Stimulated activated CD8-positive, alpha-beta memory T cell treated with anti-CD3 and anti-CD28 coated beads, Interleukin-15, amount 100 ng/mL, for 4 hours (primary cell): ENCODE measurements around the gene FBXO40.
"Not testable (repeated sequence)": the region's sequence is repeated elsewhere in the genome, so short reads cannot be mapped to it uniquely, and the experiment has no call there.

Experiments
- DNase-seq, 2 donors: peaks; one replicate each; pipeline ENCODE4 v3.0.0-alpha.2; 2020; ENCODE audit warnings: low read depth in 2 of 2

The FBXO40 gene

GRCh38 chr3:121592856-121593702, at the start of gene FBXO40:
TSS of gene FBXO40 (plus strand) at chr3:121593379. CDS start at chr3:121620576, 27,197 bp downstream.
- no peak for DNase-seq

DNA sequence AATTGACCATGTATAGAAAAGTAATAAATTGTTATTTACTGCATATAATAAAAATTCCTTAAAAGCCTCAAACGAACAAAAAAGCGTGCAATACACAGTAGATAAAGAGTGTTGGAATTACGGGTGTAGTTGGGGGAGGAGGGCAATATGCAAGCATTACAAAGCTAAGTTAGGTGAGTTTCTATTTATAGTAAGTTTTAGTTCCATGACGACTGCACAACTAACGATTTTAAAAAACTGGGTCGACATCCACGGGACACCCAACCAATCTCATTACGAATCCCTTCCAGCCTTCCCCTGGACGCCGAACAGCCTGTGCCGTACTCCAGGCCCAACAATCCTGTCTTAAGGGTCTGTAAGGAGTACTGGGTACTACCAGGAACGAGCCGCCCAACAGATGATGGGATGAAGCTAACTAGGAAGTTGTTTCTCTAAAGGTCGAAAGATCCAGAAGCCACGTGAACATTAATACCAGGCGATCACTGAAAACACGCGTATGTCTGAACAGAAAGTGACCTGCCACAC, 48.1 kb upstream of the FBXO40 start:
- no peak for DNase-seq

DNA sequence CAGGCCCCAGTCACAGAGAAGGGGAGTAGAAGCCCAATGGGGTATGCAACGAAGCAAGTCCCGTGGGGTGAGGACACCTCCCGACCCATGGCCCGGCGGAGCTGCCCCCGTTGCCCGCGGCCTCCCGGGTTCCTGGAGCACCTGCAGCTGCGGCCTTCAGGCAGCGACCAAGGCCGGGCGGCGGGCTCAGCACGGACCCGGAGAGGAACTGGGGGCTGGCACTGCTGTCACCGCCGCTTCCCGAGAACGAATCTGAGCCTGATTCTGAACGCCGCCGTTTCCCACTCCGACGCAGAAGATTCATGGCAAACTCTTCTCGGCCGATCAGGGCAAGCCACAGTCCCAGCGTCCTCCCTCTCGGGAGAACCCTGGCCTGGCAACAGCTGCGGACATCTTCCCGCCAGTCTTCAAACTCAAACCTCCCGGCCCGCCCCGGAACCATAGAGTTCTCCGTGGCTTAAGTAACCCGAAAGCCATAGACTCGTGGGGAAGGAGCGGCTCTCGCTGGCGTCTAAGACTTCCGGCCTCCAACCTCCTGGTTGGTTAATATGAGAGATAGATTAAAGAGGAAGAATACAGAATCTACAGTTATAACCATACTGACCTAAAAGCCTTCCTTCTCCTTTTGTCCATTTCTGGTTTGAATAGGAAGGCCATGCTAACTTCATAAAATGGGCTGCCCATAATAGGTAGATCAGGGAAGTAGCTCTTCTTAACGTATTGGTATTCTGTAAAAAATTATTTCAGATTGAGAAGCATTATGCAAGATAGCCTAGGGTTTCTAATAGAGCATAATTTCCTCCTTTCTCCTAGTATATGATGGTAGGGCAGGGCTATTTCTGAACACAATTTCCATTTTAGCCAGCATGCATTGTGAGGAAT, 47.4 kb upstream of the FBXO40 start, which contains the start of gene POLQ:
Gene POLQ, minus strand, starts transcription at position 415 of the 882 bp plus-strand sequence. Its CDS starts 111 bp downstream, at position 304.
- DNase-seq: peak; percentile 65 to 76

GRCh38 chr3:121552379-121552778, 40.8 kb upstream of the FBXO40 start:
- DNase-seq: no peak

DNA sequence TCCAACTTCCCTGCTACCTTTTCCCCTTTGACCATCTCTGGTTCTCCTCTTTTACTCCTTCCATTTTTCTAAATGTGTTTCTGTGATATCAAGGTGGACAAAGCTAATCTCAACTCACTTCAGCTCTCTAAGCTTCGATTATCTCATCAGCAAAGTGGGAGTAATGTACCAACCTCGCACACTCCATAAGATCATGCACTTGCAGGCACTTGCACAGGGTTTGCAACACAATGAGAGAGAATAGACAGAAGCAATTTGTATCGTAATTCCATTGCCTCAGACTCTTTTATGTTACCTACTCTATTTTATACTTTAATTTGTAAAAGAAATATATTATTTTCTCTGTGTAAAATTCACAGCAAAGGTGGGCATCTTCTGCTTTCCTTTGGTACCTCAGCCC, 40.4 kb upstream of the FBXO40 start:
- DNase-seq: no peak

DNA sequence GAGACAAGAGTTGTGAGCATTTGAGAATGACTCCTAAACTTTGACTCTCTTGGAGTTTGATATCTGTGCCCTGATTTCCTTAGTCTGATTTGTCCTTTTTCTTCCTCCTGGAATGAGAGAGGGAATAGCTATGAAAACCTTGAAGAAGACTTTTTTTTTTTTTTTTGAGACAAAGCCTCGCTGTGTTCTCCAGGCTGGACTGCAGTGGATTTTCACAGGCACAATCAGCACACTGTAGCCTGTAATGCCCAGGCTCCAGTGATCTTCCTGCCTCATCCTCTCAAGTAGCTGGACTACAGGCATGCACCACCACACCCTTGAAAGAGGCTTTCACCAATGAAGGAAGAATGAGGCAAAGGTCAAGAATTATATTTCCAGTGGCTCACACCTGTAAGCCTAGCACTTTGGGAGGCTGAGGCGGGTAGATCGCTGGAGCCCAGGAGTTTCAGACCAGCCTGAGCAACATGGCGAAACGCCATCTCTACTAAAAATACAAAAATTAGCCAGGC, 35.7 kb upstream of the FBXO40 start:
- DNase-seq: no peak

DNA sequence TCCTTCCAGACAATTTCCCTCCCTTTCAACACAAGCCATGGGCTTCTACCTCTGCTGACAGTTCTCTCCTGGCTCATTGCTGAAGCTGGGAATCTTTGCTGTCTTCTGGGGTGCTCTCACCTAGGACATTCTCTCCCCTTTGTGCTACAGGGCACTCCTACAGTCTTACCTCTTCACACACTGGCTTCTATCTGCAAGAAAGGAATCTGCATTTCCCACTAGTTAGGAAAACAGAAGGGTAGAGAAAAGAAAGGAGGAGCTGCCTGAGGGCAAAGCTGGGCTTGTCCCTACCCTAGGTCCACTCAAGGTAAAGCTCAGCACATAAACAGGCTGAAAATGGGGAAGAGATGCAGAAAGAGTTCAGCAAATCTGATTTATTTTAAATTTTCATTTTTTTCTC, 31.0 kb upstream of the FBXO40 start:
- DNase-seq: no peak

GRCh38 chr3:121566773-121567172, 26.4 kb upstream of the FBXO40 start:
- DNase-seq: no peak

DNA sequence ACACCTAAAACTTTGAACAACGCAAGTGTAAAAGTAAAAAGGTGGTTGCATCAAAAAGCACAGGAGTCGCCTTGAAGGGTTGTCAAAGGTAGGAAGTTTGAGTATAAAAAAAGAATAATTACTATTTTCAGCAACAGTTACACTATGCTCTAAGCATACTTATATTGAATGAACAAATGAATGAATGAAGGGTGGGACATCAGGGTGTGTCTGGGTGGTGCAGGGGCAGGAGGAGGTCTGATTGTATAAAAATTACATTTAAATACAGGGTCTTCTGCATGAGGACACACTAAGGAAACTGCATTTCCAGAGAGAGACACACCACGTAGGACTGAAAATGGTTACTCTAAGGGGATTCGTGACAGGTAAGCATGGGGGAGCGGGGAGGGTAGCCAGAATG, 25.5 kb upstream of the FBXO40 start, which contains the start of gene ARGFX:
Gene ARGFX, plus strand, starts transcription at position 301 of the 400 bp plus-strand sequence. CDS start 2,765 bp downstream, outside the sequence.
- no peak for DNase-seq

GRCh38 chr3:121574449-121574848, 18.7 kb upstream of the FBXO40 start:
- no peak for DNase-seq

GRCh38 chr3:121581691-121582090, 11.5 kb upstream of the FBXO40 start:
- DNase-seq: no peak

DNA sequence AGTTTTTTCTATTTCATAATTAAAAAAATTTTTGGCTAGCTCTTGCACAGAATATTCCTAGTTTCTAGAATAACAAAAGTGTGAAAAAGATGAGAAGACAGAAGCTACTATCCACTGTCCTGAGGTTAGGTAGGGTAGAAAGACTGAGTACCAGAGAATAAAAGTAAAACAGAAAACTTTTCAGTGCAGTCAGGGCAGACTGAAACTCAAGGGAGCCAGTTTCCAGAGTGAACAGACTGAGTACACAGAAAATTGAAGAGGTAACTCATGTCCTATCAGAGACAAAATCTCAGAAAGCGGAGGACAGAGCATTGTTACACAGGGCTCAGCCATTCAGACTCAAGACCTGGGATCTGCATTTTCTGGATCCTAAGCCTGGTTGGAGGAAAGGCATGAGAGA, 8.8 kb upstream of the FBXO40 start:
- DNase-seq: no peak

DNA sequence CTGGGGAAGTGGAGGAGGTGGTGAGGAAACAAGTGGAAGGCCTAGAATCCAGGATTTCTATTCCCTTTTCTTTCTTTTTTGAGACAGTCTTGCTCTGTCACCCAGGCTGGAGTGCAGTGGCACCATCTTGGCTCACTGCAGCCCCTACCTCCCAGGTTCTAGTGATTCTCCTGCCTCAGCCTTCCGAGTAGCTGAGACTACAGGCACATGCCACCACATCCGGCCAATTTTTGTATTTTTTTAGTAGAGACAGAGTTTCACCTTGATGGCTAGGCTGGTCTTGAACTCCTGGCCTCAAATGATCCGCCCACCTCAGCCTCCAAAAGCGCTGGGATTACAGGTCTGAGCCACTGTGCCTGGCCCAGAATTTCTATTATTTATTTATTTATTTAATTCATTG, 627 bp downstream of the FBXO40 start:
- not testable (repeated sequence) for DNase-seq

GRCh38 chr3:121594850-121595249, 1.7 kb downstream of the FBXO40 start:
- DNase-seq: no peak

- DNase-seq: no peak
These were observed 2.7 kb downstream of the FBXO40 start for GRCh38 chr3:121595765-121596406.

GRCh38 chr3:121598564-121598963, 5.4 kb downstream of the FBXO40 start:
- no peak for DNase-seq

- DNase-seq: not testable (repeated sequence)
These were observed 6.7 kb downstream of the FBXO40 start for GRCh38 chr3:121599900-121600299.

- DNase-seq: no peak
These were observed 8.1 kb downstream of the FBXO40 start for GRCh38 chr3:121601212-121601812.

DNA sequence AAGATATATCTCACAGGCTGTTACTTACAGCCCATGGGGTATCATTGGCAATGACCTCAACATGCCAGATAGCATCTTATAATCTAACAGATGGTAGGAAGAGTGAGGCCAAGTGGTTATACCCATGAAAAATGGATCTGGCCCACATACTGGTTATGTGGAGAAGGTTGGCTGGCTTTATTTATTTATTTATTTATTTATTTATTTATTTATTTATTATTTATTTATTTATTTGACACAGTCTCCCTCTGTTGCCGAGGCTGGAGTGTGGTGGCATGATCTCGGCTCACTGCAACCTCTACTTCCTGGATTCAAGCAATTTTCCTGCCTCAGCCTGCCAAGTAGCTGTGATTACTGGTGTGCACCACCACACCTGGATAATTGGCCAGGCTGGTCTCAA, 11.6 kb downstream of the FBXO40 start:
- no peak for DNase-seq

GRCh38 chr3:121606106-121606505, 12.9 kb downstream of the FBXO40 start:
- DNase-seq: no peak

DNA sequence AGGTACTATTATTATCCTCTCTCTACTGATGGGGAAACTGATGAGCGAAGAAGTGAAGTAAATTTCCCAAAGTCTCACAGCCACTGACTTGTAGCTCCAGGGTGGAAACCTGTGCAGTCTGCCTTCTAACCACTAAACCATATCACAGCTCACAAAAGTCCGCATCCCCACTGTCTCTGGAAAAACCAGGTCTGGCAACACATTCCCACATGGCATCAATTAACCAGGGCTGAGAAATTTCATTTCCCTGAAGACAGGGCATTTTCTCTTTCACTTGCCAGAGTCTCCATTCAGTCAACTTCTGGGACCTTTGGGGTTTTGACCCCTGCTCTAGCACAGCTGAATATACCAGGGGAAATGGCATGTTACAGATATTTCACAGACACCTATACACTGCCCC, 26.5 kb downstream of the FBXO40 start:
- DNase-seq: no peak
